Glomerular endothelial cell (primary cell): Measurements from ENCODE around the gene FPR2. TPM values are rescaled to one million over a fixed set of nuclear protein-coding genes. Genes with fewer than 3 reads are reported as not detected.
A peak's percentile ranks its signal among the peaks of the same experiment; 100 is the strongest.
"Not testable (repeated sequence)": the region's sequence is repeated elsewhere in the genome, so short reads cannot be mapped to it uniquely, and the experiment has no call there.

Experiments
- DNase-seq: peaks from one replicate; pipeline ENCODE4 v3.0.0-alpha.2; 2011; ENCODE audit warnings: low read depth, low spot score; ENCODE audit errors: extremely low read depth
- total RNA-seq: library from RNA; depleted of rRNA; stranded (reverse); fragments of >200 nt; gene quantifications from 2 replicates; pipeline ENCODE4 v1.2.3, GENCODE V29; 2015

Gene FPR2
- total RNA-seq, 1 donor from 2014 or later, result not detected

DNA sequence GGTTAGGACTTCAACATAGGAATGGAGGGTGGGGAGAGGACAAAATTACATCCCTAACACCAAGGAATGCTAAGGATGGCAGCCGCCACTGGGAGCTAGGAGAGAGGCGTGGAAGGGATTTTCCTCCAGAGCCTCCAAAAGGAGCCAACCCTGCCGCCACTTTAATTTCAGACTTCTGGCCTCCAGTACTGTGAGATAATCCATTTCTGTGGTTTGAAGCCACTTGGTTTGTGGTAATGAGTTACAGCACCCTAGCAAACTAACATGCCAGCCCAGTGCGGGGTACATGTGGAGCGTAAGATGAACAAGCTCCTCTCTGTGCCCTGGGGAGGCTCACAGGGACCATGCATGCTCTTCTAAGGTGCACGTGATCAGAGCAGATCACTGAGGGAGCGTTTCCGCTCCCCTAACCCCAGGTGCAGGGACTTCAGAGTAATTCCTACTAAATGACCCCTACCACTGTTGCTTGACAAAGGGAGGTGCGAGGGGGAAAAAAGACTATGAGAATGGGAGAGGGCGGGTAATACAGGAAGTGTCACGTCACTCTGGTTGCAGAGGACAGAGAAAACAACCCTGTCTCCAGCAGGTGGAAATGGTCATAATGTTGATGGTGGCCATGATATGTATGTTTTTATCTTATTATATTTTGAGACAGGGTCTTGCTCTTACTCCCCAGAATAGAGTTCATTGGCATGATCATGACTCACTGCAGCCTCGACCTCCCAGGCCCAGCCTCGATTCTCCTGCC is 21.3 kb upstream of the FPR2 start:
- DNase-seq, result no peak

DNA sequence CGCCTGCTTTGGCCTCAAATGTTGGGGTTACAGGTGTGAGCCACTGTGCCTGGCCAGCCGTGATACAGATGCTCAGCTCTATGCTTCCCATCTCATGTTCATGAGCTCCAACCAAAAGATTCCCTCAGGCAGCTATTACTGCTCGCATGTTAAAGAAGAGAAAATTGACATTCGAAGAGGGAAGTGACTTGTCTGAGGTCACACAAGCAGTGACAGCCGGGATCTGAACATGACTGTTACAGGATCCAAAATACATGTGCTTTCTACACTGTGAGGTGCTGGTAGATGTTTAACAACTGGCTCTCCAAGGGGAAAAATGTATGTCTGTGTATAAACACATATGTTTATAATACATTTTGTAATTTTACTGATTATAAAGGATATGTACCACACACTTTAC is 20.6 kb upstream of the FPR2 start:
- no peak for DNase-seq

DNA sequence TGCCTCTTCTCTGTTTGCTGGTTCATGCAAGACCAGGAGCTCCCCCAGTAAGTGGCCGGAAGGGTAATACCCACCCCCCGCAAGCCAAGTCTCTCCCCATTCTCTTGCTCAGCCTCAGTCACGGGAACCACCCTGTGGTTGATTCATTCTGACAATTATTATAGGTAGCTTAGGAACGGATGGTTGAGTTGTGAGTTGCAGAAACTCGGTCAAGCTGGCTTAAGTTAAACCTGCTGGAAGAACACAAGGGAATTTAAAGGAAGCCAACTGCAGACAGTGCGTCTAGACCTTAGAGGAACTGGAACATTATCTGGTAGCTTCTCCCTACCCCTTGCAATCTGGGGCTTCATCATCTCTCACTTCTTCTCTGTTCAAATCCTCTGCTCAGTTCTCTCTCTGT is 18.2 kb upstream of the FPR2 start:
- no peak for DNase-seq

DNA sequence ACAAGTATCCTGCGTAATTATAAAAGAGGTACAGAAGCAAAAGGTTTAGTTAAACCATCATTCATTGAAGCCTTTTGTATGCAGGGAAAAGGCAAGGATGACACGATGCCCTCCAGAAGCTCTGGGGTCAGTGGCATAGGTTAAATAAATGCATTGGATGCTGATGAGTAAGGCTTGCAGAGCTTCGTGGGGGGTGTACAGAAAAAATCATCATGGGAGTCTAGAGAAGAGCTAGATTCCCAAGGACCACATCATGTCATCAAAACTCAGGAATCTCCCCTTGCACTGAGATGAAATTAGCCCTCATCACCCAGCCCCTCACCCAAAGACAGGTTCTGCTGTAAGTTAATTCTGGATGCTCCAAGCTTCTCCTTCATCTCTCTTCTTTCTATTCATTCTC is 17.6 kb upstream of the FPR2 start:
- no peak for DNase-seq

DNA sequence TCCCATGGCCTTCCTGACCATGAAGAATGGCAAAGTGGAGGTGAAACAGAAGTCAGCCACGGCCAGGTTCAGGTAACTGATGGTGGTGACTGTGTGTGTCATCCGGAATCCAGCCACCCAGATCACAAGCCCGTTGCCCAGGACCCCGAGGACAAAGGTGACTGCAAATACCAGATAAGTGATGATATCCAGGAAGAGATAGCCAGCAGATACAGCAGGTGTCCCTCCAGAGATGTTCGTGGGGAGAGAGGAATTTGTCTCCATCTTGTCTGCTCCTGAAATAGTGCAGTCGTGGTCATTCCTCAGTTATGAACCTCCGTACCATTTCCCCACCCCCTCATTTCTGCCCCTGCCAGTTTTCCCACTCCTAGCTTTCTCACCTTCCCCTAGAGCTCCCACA is 14.2 kb upstream of the FPR2 start:
- no peak for DNase-seq

DNA sequence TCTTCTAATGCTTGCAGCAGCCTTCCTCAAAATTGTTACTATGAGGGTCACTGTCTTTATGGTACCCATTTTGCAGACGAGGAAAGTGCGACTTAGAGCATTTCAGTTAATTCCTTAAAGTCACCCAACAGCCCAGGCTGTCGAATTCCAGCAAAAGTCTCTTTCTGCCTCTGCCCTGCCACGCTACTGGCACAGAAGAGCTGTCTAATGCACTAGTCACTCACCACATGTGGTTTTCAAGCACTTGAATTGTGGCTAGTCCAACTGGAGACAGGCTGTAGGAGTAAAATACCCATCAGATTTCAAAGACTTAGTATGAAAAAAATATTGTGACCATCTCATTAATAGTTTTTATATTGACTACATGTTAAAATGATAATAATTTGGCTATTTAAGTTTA is 11.0 kb upstream of the FPR2 start:
- DNase-seq, result no peak

DNA sequence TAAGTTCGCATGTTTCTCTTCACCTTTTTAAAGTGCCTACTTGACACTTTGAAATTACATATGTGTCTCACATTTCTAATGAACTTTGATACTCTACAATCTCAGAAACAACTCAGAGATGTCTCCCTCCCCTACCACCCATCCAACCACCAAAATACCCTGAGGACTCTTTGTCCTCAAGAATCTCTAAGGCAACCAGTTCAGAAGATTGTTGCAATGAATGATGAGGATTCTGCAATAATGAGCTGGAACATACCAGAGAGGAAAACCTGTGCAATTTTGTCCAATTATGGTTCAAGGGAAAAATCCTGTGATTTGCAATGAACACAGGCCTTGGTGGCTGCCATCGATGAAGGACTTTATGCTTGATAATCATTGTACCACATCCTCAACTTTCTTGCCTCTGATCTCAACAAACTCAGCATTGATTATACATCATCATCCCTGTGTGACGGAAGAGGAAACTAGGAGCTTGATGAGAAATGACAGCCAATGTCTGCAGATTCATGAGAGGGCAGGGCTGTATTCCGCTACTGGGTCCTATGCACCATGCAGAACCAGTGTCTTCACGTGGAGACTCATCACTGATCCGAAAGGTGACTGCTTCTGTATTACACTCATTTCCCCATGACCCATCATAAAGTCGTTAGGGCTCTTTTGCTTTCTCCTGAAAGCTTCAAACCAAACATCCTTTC is 10.4 kb upstream of the FPR2 start:
- DNase-seq, result no peak

DNA sequence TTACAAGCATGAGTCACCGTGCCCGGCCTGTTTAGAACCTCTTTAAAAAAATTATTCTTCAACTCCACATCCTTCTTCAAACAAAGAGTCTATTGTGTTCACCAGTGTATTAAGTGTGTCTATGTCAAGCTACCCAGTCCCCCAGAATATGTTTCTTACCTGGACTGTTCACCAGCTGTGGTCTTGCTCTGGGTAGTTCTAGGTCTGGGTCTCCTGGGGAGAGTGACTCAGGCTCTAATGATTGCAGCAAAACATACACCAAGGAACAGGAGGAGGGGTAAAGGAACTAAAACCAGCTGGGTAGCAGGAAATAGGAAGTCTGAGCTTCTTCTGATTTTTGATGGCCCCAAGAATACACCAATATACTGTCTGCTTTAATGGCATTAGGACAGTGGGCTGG is 9.3 kb upstream of the FPR2 start, which contains the start of gene FPR1:
FPR1 (minus strand) TSS at position 224 of the 400 bp plus-strand sequence. CDS start 4,884 bp downstream, outside the sequence.
- no peak for DNase-seq

DNA sequence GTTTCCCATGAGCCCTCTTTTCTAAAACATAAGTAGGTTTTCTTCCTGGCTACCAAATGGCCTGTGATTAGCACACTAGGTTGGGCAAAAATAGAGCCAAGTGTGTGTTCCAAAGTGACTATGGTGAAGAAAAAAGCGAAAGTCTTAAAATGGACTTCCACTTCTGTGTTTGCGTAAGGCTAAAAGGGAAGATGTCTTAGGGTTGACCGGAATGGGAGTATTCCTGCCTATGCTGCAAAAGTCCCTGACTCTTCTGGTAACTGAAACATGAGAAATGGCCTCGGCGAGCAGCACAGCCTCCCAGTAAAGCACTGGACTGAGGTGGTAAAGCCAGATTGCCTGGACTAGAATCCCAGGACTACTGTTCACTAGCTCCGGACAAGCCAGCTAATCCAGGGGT is 6.9 kb upstream of the FPR2 start:
- no peak for DNase-seq

DNA sequence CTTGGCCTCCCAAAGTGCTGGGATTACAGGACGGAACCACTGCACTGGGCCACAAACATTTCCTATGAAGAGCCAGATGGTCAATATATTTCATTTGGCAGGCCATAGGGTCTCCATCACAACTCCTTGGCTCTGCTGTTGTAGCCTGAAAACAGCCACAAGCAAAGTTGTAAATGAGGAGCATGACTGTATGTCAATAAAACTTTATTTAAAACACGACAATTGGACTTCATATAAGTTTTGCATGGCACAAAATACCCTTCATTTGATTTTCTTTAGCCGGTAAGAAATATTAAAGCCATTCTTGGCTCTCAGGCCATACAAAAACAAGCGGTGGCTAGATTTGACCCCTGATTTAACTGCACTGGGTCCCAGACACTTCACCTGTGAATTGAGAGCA is 6.2 kb upstream of the FPR2 start:
- DNase-seq, result no peak

DNA sequence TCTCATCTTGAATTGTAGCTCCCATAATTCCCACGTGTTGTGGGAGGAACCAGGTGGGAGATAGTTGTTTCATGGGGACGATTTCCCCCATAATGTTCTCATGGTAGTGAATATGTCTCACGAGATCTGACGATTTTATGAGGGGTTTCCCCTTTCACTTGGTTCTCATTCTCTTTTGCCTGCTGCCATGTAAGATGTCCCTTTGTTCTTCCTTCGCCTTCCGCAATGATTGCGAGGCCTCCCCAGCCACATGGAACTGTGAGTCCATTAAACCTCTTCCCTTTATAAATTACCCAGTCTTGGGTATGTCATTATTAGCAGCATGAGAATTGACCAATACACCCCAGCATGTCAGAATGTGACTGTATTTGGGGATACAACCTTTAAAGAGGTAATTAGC is 5.4 kb upstream of the FPR2 start:
- DNase-seq, result no peak

DNA sequence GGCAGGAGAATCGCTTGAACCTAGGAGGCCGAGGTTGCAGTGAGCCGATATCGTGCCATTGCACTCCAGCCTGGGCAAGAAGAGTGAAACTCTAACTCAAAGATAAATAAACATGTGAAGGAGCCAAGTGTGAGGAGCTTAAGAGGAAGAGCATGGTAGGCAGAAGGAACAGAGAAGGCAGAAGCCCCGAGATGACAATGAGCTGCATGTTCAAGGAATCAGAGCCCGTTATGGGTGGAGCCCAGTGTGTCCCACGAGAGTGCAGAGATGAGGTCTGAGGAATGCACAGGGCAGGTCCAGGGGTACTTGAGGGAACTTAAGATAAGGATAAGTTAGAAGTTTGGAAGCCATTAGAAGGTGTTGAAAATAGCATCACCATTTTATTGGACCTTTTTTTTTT is 716 bp downstream of the FPR2 start:
- no peak for DNase-seq

DNA sequence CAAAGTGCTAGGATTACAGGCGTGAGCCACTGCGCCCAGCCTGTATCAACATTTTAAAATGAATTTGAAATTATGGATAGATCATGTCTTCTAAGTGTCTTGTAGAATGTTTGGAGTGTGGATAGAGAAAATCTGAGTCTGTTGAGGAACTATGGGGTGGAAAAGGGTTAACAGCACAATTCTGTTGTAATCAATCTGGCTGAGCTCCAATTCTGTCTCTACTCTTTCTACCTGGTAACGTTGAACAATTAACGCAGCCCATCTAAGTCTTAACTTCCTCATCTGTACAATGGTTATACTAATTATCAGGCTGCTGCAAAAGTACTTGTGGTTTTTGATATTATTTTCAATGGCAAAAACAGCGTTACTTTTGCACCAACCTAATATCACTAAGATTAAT is 4.1 kb downstream of the FPR2 start:
- no peak for DNase-seq

DNA sequence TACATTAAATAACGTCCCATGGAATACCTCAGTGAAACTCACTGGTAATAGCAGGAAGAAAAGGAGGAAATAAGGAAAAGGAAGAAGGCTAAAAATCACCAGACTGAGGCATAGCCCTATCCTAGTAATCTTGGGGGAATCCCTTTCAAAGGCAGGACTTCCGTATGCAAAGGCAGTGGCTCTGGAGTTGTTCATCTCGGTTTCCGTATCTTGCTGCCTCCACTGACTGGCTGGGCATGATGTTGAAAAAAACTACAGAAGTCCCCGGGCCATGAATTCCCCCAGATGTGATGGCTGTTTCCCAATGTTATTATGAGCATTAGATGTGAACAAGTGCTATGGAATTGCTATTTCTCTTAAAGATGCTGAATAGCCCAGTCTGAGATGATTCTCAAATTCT is 5.5 kb downstream of the FPR2 start:
- no peak for DNase-seq

DNA sequence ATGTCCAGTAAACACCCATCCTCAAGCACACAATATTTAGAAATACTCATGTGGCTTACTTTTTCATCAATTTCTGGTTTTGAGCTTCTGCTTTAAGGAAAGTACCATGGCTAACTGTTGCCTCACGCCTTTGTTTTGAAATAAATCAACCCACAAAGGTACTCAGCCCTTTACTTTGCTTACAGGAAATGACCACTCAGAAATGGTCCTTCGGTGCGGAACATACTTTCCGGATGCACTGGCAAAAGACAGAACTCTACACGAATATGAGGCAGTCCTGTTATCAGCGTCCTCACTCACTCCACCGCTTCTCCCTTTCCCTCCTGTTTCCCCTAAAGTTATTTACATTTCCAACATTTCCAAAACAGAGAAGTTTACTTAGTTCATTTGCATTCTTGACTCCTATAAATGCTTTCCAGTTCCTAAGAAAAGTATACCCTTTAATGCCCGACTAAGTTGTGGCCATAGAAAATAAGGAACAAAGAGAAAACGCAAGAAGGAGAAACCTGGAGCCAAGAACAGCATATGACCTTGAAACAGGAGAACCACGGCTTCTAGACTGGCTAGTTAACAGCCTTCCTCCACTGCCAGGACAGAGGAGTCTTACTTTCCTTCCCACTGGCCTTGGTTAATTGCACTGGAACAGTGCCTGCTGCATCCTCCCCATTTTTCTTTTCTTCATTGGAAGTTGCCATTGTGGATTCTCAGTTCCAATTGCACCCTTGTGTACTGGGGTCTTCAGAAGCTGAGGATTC is 10.6 kb downstream of the FPR2 start:
- DNase-seq, result no peak

DNA sequence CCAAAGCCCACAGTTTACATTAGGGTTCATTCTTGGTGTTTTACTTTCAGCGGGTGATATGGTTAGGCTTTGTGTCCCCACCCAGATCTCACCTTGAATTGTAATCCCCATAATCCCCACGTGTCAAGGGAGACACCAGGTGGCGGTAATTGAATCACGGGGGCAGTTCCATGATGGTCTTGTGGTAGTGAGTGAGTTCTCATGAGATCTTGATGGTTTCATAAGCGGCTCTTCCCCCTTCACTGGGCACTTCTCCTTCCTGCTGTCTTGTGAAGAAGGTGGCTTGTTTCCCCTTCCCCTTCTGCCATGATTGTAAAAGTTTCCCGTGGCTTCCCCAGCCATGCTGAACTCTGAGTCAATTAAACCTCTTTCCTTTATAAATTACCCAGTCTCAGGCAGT is 12.0 kb downstream of the FPR2 start:
- no peak for DNase-seq

DNA sequence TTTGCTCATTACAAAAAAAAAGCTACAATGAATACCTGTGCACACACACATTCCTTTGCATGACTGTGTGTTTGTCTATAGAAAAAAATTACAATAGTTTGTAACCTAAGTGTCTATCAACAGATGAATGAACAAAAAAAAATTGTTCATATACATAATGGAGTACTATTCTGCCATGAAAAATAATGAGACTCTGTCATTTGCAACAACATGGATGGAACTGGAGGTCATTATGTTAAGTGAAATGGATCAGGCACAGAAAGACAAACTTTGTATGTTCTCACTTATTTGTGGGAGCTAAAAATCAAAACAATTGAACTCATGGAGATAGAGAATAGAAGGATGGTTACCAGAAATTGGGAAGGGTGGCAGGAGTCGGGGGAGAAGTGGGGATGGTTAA is 15.6 kb downstream of the FPR2 start:
- DNase-seq, result not testable (repeated sequence)

DNA sequence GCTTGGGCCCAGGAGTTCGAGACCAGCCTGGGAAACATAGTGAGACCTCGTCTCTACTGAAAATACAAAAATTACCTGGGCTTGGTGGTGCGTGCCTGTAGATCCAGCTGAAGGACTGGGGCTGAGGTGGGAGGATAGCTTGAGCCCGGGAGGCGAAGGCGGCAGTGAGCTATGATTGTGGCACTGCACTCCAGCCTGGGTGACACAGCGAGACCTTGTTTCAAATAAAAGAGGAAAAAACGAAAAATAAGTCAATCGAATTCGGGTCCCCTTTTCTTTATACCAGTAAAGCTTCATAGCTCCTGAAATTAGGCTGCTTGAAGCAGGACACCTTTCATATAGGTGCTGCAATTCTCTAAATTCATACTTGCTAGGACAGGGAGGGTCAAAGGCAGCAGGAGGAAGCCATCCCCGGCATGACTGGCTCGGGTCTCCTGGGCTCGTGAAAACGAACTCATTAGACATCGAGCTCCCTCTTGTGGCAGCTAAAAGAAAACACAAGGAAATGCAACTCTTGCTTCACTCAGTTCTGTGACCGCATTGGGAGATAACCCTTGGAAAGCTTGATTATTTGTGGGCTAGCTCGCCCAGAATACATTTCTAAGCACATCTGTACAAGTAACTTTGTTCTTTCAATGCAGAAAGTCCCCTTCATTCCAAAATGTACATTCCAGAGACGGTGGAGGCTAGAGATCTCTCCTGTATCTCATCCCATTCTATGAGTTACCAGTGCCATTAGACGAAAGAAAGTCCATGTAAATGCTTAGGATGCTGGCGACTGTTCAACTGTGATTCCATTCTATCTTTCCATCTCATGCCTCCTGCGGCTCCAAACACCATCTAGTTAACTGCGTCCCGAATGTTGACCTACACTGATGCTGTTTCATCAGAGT is 16.8 kb downstream of the FPR2 start:
- DNase-seq, result peak; percentile 71

DNA sequence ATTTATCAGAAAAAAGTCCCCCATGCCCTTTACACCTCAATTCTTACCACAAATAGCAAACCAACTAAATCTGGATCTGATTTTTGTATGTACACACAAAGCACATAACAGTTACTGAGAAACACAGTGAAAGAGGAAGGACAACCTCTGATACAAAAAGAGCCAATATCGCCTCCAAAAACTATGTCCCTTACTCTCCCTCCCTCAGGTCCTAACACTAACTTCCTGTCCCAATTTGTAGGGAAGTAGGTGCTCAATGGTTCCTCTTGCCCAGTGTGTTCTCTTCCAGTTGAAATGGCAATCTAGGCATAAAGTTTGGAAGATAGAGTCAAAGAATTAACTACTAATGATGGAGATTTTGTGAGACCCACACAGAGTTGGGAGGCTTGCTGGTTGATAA is 18.2 kb downstream of the FPR2 start:
- DNase-seq, result no peak

DNA sequence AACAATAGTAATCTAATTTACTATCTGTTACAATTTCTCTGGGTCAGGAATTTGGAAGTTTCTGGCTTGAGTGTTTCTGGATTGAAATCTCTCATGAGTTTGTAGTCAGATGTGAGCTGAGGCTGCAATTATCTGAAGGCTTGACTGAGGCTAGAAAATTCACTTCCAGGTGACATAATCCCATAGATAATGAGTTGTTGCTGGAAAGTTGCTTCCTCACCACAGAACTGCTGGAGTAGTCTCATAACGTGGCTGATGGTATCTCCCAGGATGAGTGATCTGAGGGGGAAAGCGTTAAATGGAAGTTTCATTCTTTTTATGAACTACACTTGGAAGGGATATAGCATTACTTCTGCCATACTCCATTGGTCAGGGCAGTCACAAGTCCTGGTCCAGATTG is 18.7 kb downstream of the FPR2 start:
- no peak for DNase-seq

DNA sequence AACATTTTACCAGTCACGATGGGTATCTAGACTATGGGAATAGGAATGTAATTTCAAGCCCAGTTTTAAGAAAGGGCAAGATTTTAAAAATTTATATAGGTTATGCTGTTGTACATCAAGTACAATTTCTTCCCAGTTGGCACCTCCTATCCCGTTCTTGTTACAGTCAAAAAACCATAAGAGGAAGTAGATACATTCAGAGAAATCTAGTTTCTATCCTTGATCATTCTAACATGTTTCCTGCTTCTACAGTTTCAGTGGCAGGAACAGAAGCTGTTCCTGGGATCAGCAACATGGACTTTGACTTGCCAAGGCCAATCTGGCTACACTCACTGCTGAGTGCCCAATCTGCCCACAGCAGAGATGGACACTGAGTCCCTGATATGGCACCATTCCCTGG is 19.3 kb downstream of the FPR2 start:
- DNase-seq, result no peak
